HUES6 (cell line): ENCODE data around the gene ACER3.
"Not testable (repeated sequence)": the region's sequence is repeated elsewhere in the genome, so short reads cannot be mapped to it uniquely, and the experiment has no call there.

Source experiments
- H3K27ac ChIP-seq: 2 replicates; pipeline ENCODE4 v1.7.0; 2013; ENCODE audit warnings: low read depth, mild to moderate bottlenecking, low read length, inconsistent platforms
- H3K27me3 ChIP-seq: 2 replicates; pipeline ENCODE4 v1.6.1; 2013; ENCODE audit warnings: low read length; ENCODE audit not compliant: control insufficient read depth, insufficient read depth
- H3K36me3 ChIP-seq: 2 replicates; pipeline ENCODE4 v1.6.1; 2013; ENCODE audit warnings: low read length; ENCODE audit not compliant: control insufficient read depth, insufficient read depth
- H3K4me1 ChIP-seq: 2 replicates; pipeline ENCODE4 v1.6.1; 2013; ENCODE audit warnings: low read length; ENCODE audit not compliant: control insufficient read depth, insufficient read depth
- H3K4me3 ChIP-seq: 2 replicates; pipeline ENCODE4 v1.5.1; 2013; ENCODE audit warnings: low read depth, low read length
- H3K9ac ChIP-seq: one replicate; pipeline ENCODE4 v1.6.1; 2013; ENCODE audit warnings: mild to moderate bottlenecking, low read length
- H3K9me3 ChIP-seq: 2 replicates; pipeline ENCODE4 v1.6.1; 2013; ENCODE audit warnings: low read depth, low read length; ENCODE audit not compliant: control insufficient read depth, insufficient read depth

Gene ACER3

DNA sequence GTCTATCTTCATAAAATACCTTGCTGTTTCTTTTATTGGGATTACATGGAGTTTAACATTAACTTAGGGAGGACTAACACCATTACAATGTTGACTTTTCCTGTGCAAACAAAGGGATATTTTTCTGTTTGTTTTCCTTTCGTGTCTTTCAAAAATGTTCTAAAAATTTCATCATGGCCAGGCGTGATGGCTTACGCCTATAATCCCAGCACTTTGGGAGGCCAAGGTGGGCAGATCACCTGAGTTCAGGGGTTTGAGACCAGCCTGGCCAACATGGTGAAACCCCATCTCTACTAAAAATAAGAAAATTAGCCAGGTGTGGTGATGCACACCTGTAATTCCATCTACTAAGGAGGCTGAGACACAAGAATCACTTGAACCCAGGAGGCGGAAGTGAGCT is 200.5 kb downstream of the ACER3 start:
- not testable (repeated sequence) for H3K9me3 ChIP-seq, H3K27me3 ChIP-seq, H3K9ac ChIP-seq, H3K36me3 ChIP-seq, H3K27ac ChIP-seq, H3K4me1 ChIP-seq, H3K4me3 ChIP-seq

DNA sequence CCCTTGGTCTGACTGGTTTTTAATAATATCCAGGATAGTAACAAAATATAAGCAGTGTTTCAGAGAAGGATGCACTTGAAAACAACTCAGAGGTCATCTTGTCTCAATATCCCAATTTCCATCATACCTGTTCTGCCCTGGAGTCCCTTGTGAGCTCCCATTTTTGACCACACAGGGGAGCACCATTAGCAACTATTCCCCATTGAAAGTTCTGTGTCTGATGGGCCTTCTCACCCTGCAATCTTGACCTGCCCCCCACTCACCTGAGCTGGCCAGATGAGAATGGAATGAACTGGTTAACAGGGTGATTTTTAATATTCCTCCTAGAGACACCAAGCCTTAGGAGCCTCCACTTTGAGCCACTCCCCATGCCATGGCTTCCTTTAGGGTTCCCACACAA is 202.2 kb downstream of the ACER3 start:
- Histone ChIP-seq H3K4me3 (no peak overlapping the region), H3K9ac (no peak overlapping the region), H3K4me1 (peaks cover 14% of the 10 kb centered on the region; the same call in 1 of the 2 replicates), H3K27ac (no peak overlapping the region), H3K9me3 (no peaks in the 10 kb centered on the region), H3K27me3 (peaks cover 7% of the 10 kb centered on the region; the same call in 1 of the 2 replicates), H3K36me3 (no peaks in the 10 kb centered on the region)

DNA sequence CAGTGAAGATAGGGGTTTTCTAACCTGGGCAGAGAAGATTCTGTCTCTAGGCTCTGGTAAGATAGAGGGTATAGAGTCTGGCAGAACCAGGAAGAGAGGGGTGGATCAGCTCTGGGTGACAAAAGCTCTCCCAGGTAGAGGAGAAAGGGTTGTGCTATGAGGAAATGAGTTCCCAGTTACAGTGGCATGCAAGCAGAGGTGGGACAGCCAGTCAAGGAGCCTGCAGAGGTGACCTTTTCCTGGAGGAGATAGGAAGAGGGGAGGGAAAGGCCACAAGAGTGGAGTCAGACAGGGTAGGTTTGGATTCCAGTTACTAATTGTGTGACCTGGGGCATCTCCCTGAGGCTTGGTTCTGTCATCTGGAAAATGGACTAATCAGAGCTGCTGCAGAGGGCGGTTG is 202.7 kb downstream of the ACER3 start:
- H3K4me1 ChIP-seq: peaks cover 17% of the 10 kb centered on the region; the same call in 1 of the 2 replicates
- no peak overlapping the region for H3K27ac ChIP-seq
- H3K9ac ChIP-seq: no peak overlapping the region
- H3K9me3 ChIP-seq: no peaks in the 10 kb centered on the region
- H3K36me3 ChIP-seq: no peaks in the 10 kb centered on the region
- no peak overlapping the region for H3K4me3 ChIP-seq
- H3K27me3 ChIP-seq: peaks cover 7% of the 10 kb centered on the region; the same call in 1 of the 2 replicates

DNA sequence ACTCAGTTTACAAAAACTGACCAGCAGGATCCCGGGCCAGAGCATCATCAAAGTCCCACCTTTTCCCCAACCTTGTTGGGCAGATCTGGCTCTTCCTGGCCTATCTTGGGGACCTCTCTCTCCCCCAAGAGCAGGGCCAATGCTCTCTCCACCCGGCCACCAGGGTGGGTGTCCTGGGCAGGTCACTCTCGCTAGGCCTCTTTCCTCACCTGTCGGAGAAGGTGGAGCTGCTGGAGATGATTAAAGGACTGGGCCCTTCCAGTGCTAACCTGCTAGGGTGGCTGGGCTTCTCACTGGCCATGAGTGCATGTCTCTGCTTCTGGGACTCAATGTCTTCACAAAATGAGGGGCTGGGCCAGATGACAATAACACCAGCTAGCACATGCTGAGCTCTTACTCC is 203.1 kb downstream of the ACER3 start:
- H3K9me3 ChIP-seq: no peaks in the 10 kb centered on the region
- H3K4me1 ChIP-seq: peaks cover 17% of the 10 kb centered on the region; the same call in 1 of the 2 replicates
- no peak overlapping the region for H3K4me3 ChIP-seq
- no peak overlapping the region for H3K9ac ChIP-seq
- no peak overlapping the region for H3K27ac ChIP-seq
- peaks cover 7% of the 10 kb centered on the region; the same call in 1 of the 2 replicates for H3K27me3 ChIP-seq
- no peaks in the 10 kb centered on the region for H3K36me3 ChIP-seq

DNA sequence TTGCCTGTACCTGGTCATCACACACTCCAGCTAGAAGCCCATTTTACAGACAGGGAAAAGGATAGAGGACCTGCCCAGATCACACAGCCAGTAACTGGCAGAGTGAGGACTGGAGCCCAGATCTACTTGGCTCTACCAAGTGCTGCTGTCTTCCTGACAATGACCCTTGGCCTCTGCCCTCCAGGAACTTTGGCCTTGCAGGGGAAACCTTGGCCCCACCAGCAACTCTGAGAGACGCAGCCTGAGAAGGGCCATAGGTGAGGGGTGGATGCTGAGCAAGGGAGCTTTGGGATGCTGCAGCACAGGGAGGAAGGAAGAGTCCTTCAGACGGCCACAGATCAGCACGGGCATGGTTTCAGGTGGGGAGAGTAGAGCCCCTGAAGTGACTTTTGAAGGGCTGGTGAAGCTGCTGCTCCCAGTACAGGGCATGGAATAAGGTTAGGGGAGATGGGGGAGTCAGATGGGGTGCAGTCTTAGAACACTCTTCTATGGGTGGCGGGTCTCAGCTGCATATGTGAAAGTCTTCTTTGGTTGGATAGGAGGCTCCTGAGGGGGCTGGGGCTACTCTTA is 204.0 kb downstream of the ACER3 start:
- H3K4me1 ChIP-seq: peaks cover 17% of the 10 kb centered on the region; the same call in 1 of the 2 replicates
- H3K9ac ChIP-seq: no peak overlapping the region
- no peak overlapping the region for H3K27ac ChIP-seq
- no peaks in the 10 kb centered on the region for H3K36me3 ChIP-seq
- no peak overlapping the region for H3K4me3 ChIP-seq
- H3K9me3 ChIP-seq: no peaks in the 10 kb centered on the region
- H3K27me3 ChIP-seq: peaks cover 7% of the 10 kb centered on the region; the same call in 1 of the 2 replicates

DNA sequence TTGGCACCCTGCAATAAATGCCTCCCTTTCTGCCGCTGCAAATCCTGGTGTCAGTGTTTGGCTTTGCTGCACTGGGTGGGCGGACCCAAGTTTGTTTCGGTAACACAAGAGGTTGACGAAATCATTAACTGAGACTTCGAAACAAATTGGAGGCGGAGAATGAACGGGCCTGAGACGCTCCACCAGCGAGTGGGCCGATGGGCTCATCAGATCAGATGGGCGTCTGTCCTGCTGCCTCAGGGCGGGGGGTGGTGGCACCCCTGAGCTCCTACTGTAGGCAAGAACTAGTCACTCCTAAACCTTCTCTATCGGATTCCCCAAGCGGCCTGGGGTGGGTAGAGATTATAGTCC is 205.1 kb downstream of the ACER3 start:
- Histone ChIP-seq H3K4me1 (peaks cover 17% of the 10 kb centered on the region; the same call in 1 of the 2 replicates), H3K27me3 (peaks cover 7% of the 10 kb centered on the region; the same call in 1 of the 2 replicates), H3K4me3 (peak overlapping the region; percentile 61), H3K9ac (no peak overlapping the region), H3K27ac (no peak overlapping the region), H3K9me3 (no peaks in the 10 kb centered on the region), H3K36me3 (no peaks in the 10 kb centered on the region)

DNA sequence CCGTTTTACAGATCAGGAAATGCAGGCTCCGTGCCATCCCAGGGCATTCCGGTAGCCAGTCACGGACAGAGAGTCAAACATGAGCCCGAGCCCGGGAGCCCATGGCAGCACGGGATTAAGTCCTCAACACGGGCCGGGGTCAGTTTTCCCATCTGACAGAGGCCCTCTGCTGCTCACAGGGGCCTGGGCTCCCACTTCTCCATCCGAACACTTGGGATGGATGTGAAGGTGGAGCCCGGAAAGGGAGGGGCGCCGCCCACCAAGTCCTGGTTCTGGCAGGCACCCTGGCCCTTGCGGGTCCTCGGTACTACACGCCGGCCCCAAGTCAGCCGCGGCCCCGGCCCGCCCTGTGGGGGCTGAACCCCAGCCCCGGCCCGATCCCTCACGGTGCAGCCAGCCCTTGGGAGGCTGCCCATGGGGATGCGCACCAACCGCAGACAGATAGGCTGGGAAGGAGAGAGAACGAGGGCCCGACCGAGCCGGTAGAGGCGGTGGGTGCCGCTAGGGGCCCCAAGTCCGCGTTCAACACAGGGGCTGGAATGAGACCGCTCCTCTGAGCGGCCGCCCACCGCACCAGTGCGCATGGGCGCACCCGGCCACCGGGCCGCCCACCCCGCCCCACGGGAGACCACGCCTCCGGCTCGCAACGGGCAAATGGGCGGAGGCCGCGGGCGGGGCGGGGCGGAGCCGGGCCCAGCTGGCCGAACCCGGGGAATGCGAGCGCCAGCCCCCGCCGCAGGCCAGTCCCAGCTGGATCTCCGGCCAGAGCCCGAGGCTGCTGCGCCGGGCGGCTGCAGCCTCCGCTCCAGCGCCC is 205.7 kb downstream of the ACER3 start, which contains the start of gene CAPN5:
TSS of gene CAPN5 (plus strand) at position 743 of the 814 bp plus-strand sequence. CDS start 17,916 bp downstream, outside the sequence.
- Histone ChIP-seq H3K27ac (peak within 1 kb of the TSS; percentile 42; the same call in 1 of the 2 replicates), H3K27me3 (peaks cover 7% of the 10 kb centered on the region; the same call in 1 of the 2 replicates), H3K36me3 (no peaks in the 10 kb centered on the region)

DNA sequence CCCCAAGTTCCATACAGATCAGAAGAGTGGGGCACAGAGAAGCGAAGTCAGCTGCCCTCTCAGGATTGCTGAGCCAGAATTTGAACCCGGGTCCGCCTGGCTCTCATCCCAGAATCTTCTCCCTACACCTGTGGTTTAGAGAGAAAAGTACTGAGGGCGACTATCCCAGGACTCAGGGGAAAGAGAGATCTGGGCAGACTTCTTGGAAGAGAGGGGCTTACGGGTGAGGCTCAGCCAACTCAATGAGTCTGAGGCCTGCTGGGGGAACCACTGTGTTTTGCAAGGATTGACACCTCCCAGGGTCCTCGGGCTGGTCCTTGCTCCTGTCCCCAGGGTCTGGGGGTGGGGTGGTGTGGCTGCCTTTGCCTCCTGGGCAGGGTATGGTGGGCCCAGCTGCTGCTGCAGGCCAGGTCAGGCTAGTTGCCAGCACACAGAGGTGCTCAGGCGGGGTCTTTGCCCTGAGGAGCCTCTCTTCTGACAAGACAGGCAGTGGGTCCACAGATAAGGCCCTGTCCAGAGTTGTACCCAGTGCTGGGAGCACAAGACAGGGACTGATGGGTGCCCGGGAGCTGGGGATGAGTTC is 207.2 kb downstream of the ACER3 start:
- Histone ChIP-seq H3K27ac (no peak overlapping the region), H3K9me3 (no peaks in the 10 kb centered on the region), H3K27me3 (peaks cover 7% of the 10 kb centered on the region; the same call in 1 of the 2 replicates), H3K36me3 (no peaks in the 10 kb centered on the region), H3K9ac (peak overlapping the region; percentile 49), H3K4me3 (peak overlapping the region; percentile 61), H3K4me1 (peaks cover 25% of the 10 kb centered on the region; the same call in 1 of the 2 replicates)

More for the DNA sequence above, 205.7 kb downstream of the ACER3 start, which contains the start of gene CAPN5:
- H3K9me3 ChIP-seq: no peaks in the 10 kb centered on the region
- peak within 1 kb of the TSS; percentile 58 for H3K9ac ChIP-seq
- peaks cover 17% of the 10 kb centered on the region; the same call in 1 of the 2 replicates for H3K4me1 ChIP-seq
- H3K4me3 ChIP-seq: peak within 1 kb of the TSS; percentile 61

DNA sequence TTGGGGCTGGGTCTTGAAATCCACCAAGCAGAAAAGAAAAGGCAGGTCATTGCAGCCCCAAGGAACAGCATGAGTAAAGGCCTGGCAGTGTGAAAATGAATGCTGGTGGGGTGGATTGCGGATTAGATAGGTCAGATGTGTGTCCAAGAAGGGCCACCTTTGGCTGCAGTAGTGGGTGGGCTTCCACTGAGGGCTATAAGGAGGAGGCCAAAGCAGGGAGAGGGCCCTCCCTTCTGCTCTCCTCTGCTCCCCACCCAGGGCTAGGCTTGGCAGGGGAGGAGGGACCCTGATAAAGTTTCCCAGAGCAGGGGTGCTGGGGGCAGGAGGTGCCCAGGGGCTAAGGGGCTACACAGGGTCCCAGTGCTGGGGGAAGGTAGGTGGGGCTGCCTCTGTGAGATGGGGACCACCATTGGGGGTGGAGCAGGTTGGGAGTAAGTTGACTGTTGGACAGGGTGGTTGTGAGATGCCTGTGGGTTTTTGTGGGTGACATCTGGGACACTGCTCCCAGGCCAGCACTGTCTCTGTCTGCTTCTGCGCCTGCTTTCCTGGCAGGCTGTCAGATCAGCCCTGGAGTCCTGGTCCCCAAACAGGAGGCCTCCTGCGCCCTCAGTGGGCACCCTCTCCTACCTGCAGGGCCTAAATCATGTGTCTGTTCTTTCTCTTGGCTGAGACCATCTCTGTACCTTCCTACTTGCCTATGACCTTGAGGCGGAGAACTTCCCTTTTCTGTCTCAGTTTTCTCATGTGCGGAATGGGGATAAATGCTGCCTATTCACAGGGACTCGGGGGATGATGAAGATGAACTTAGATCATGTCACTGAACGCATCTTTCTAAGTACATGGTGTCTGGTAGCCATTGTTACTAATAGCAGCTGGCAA is 208.0 kb downstream of the ACER3 start:
- peaks cover 30% of the 10 kb centered on the region; the same call in 1 of the 2 replicates for H3K4me1 ChIP-seq
- peaks cover 7% of the 10 kb centered on the region; the same call in 1 of the 2 replicates for H3K27me3 ChIP-seq
- no peak overlapping the region for H3K27ac ChIP-seq
- H3K4me3 ChIP-seq: no peak overlapping the region
- no peaks in the 10 kb centered on the region for H3K36me3 ChIP-seq
- no peaks in the 10 kb centered on the region for H3K9me3 ChIP-seq
- H3K9ac ChIP-seq: no peak overlapping the region

DNA sequence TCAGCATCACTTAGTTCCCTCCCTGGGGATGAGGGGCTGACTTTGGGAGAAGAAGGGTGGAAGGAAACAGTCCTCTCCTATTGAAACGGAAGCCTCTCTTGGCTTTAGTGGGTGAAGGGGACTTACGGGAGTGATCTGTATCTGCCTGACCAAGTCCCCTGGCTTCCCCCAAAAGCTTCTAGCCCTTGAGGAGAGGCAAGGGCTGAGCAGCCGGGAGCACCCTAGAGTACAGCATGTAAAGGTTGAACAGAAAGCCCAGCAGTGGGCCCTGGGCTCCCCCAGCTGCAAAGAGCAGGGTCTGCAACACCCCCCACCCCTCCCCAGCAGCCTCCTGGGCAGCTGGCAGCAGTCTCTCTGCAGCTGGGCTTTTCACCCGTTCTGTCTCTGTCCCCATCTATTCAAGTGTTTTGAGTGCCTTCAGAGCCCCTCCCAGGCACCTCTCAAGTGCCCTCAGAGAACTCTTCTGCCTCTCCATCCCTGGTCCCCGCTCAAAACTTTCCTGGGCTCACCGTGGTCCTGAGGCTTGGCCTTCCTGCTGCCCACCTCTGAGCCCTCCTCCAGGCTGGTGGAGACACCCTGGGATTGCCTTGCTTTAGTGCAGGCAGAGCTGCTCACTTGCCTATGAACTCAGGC is 208.7 kb downstream of the ACER3 start:
- peaks cover 31% of the 10 kb centered on the region; the same call in 1 of the 2 replicates for H3K4me1 ChIP-seq
- no peak overlapping the region for H3K27ac ChIP-seq
- no peaks in the 10 kb centered on the region for H3K9me3 ChIP-seq
- H3K9ac ChIP-seq: no peak overlapping the region
- H3K27me3 ChIP-seq: peaks cover 7% of the 10 kb centered on the region; the same call in 1 of the 2 replicates
- no peaks in the 10 kb centered on the region for H3K36me3 ChIP-seq
- H3K4me3 ChIP-seq: no peak overlapping the region
